SKM-1 (cell line): ENCODE data around the gene SLC24A3.

Source experiments
- DNase-seq: peaks from one replicate; lab custom pipeline; 2025; ENCODE audit not compliant: unreplicated experiment; lab: John Stamatoyannopoulos, UW

SLC24A3 gene

GRCh38 chr20:19693508-19693907, 481.1 kb downstream of the SLC24A3 start:
- DNase-seq: no peak

GRCh38 chr20:19695081-19695480, 482.6 kb downstream of the SLC24A3 start:
- DNase-seq: no peak

GRCh38 chr20:19696620-19697019, 484.2 kb downstream of the SLC24A3 start:
- no peak for DNase-seq

- DNase-seq: no peak
These were observed 485.0 kb downstream of the SLC24A3 start for GRCh38 chr20:19697415-19697814.

- no peak for DNase-seq
These were observed 486.9 kb downstream of the SLC24A3 start for GRCh38 chr20:19699180-19699971.

- no peak for DNase-seq
These were observed 489.0 kb downstream of the SLC24A3 start for GRCh38 chr20:19701429-19701828.

- DNase-seq: no peak
These were observed 494.0 kb downstream of the SLC24A3 start for GRCh38 chr20:19706463-19706862.

GRCh38 chr20:19709635-19710335, 497.3 kb downstream of the SLC24A3 start:
- DNase-seq: no peak

- no peak for DNase-seq
These were observed 498.1 kb downstream of the SLC24A3 start for GRCh38 chr20:19710336-19711120.

- DNase-seq: no peak
These were observed 498.7 kb downstream of the SLC24A3 start for GRCh38 chr20:19711126-19711525.

GRCh38 chr20:19712721-19713260, 500.3 kb downstream of the SLC24A3 start:
- DNase-seq: no peak

GRCh38 chr20:19713822-19714578, 501.6 kb downstream of the SLC24A3 start:
- no peak for DNase-seq

- DNase-seq: no peak
These were observed 502.1 kb downstream of the SLC24A3 start for GRCh38 chr20:19714579-19714840.

- no peak for DNase-seq
These were observed 503.5 kb downstream of the SLC24A3 start for GRCh38 chr20:19715986-19716385.

- DNase-seq: no peak
These were observed 506.4 kb downstream of the SLC24A3 start for GRCh38 chr20:19718880-19719279.

- no peak for DNase-seq
These were observed 508.5 kb downstream of the SLC24A3 start for GRCh38 chr20:19720991-19721390.

- no peak for DNase-seq
These were observed 510.6 kb downstream of the SLC24A3 start for GRCh38 chr20:19723051-19723450.

- DNase-seq: no peak
These were observed 511.5 kb downstream of the SLC24A3 start for GRCh38 chr20:19723813-19724430.

GRCh38 chr20:19725373-19725772, 512.9 kb downstream of the SLC24A3 start:
- no peak for DNase-seq

GRCh38 chr20:19725814-19726525, 513.5 kb downstream of the SLC24A3 start:
- no peak for DNase-seq
